HepG2 (cell line): ENCODE data around the gene LRP1-AS. TPM values are rescaled to one million over a fixed set of nuclear protein-coding genes. Genes with fewer than 3 reads are reported as not detected.

Source experiments
- ATAC-seq: fragments of 200-7000 bp; cut with Tn5 transposase; 3 replicates; pipeline ENCODE4 v1.9.1; 2020; ENCODE audit warnings: mild to moderate bottlenecking, moderate library complexity
- BruUV-seq: library from RNA; stranded (reverse); fragments of 400-500 nt; replicated peaks from 2 replicates; lab custom pipeline; 2021; lab: Mats Ljungman, UMichigan
- CTCF ChIA-PET: fragments of 300-600 bp; formaldehyde crosslinking; extraction: SDS; loops from one replicate; lab custom pipeline; 2021; ENCODE audit warnings: low total read pairs, inconsistent platforms, low intra/inter-chr PET ratio; lab: Yijun Ruan, JAX
- POLR2A ChIA-PET: fragments of 350-600 bp; sonication (Branson Sonifier 250); formaldehyde crosslinking; loops from one replicate; lab custom pipeline; 2020; ENCODE audit warnings: antibody characterized with exemption, inconsistent platforms; lab: Yijun Ruan, JAX
- DNase-seq: peaks from one replicate; pipeline ENCODE4 v3.0.0-alpha.2; 2015; ENCODE audit warnings: low spot score
- FAIRE-seq: peaks from 3 replicates; lab custom pipeline; 2011; peaks lifted over from hg19 to GRCh38; lab: Jason Lieb, UNC
- H2AFZ ChIP-seq: one replicate; pipeline ENCODE4 v1.6.1; 2011; ENCODE audit warnings: low read length, inconsistent platforms
- H3K27ac ChIP-seq: fragments of 300-600 bp; 3 replicates; pipeline ENCODE4 v1.8.0; 2011; ENCODE audit warnings: mixed run types, mild to moderate bottlenecking, mixed read lengths, low read length, inconsistent platforms; ENCODE audit not compliant: insufficient read depth; ENCODE audit errors: extremely low read length
- H3K27me3 ChIP-seq, 2 experiments: fragments of 200-600 bp in 1 of 2; 2 replicates in 1 of 2; 3 replicates in 1 of 2; pipeline versions ENCODE4 v1.6.0 to v1.8.0; 2011; ENCODE audit warnings: low read length in 2 of 2, mild to moderate bottlenecking in 2 of 2, moderate library complexity in 2 of 2, inconsistent platforms in 1 of 2; ENCODE audit not compliant: insufficient read depth in 2 of 2, control insufficient read depth in 1 of 2
- H3K36me3 ChIP-seq, 2 experiments: fragments of 200-600 bp in 1 of 2; replicated peaks in 1 of 2; 2 replicates in 1 of 2; 3 replicates in 1 of 2; pipeline versions ENCODE4 v1.5.1 to v1.8.0; 2011; ENCODE audit warnings: low read length in 2 of 2, inconsistent platforms in 1 of 2; ENCODE audit not compliant: insufficient read depth in 2 of 2, control insufficient read depth in 1 of 2
- H3K4me1 ChIP-seq: 2 replicates; pipeline ENCODE4 v1.5.1; 2012; ENCODE audit warnings: low read length, inconsistent platforms; ENCODE audit not compliant: insufficient read depth
- H3K4me2 ChIP-seq: 2 replicates; pipeline ENCODE4 v1.6.0; 2011; ENCODE audit warnings: low read depth, low read length, inconsistent platforms
- H3K4me3 ChIP-seq, 3 experiments: fragments of 200-600 bp in 1 of 3; sonication (generic), shearing (Covaris generic) in 1 of 3; replicated peaks in 1 of 3; 2 replicates each; pipeline ENCODE4 v1.5.1; 2011 to 2016; ENCODE audit warnings: low read length in 3 of 3, inconsistent platforms in 2 of 3, low read depth in 2 of 3, mild to moderate bottlenecking in 2 of 3, control low read depth in 1 of 3, mixed read lengths in 1 of 3; ENCODE audit not compliant: insufficient read depth in 1 of 3
- H3K79me2 ChIP-seq: one replicate; pipeline ENCODE4 v1.6.1; 2011; ENCODE audit warnings: low read length, inconsistent platforms; ENCODE audit not compliant: insufficient read depth
- H3K9ac ChIP-seq: 2 replicates; pipeline ENCODE4 v1.6.0; 2011; ENCODE audit warnings: mild to moderate bottlenecking, low read depth, low read length, inconsistent platforms; ENCODE audit not compliant: insufficient read depth
- H3K9me3 ChIP-seq: 2 replicates; pipeline ENCODE4 v1.5.1; 2012; ENCODE audit warnings: mild to moderate bottlenecking, low read length
- H4K20me1 ChIP-seq: 2 replicates; pipeline ENCODE4 v1.6.0; 2011; ENCODE audit warnings: inconsistent platforms, mild to moderate bottlenecking, low read length, moderate library complexity; ENCODE audit not compliant: insufficient read depth
- AHR ChIP-seq: IDR thresholded peaks from 2 replicates; pipeline ENCODE4 v1.6.1; 2018; ENCODE audit warnings: missing genetic modification reagents, missing compliant biosample characterization
- CEBPG ChIP-seq: IDR thresholded peaks from 2 replicates; pipeline ENCODE4 v1.6.1; 2016
- CENPT ChIP-seq: sonication (generic); formaldehyde crosslinking; IDR thresholded peaks from 2 replicates; pipeline ENCODE4 v1.8.0; 2022; ENCODE audit warnings: low read depth, mild to moderate bottlenecking, moderate library complexity, missing genetic modification reagents
- CREM ChIP-seq, 2 experiments: sonication (generic) in 1 of 2; formaldehyde crosslinking in 1 of 2; IDR thresholded peaks; 2 replicates each; pipeline versions ENCODE4 v1.4.0 to v1.6.1; 2016 to 2020; ENCODE audit warnings: antibody characterized with exemption in 1 of 2, mild to moderate bottlenecking in 1 of 2, missing genetic modification reagents in 1 of 2
- EHMT2 ChIP-seq: fragments of 200-600 bp; sonication (generic); IDR thresholded peaks from 2 replicates; pipeline ENCODE4 v1.7.0; 2017; ENCODE audit warnings: antibody characterized with exemption, low read depth, low read length, borderline replicate concordance
- HMGA1 ChIP-seq: sonication (generic); formaldehyde crosslinking; conservative IDR thresholded peaks from 2 replicates; pipeline ENCODE4 v1.4.0; 2020; ENCODE audit warnings: missing genetic modification reagents
- JARID2 ChIP-seq: sonication (generic); formaldehyde crosslinking; IDR thresholded peaks from 2 replicates; pipeline ENCODE4 v1.8.1; 2023; ENCODE audit warnings: missing genetic modification reagents, inconsistent platforms; ENCODE audit not compliant: insufficient replicate concordance
- MIER2 ChIP-seq: IDR thresholded peaks from 2 replicates; pipeline ENCODE4 v1.6.1; 2016; ENCODE audit warnings: missing biosample characterization, missing genetic modification reagents
- NFIC ChIP-seq: IDR thresholded peaks from 2 replicates; pipeline ENCODE4 v1.6.1; 2012; ENCODE audit warnings: mild to moderate bottlenecking, low read length, inconsistent platforms
- NR3C1 ChIP-seq: sonication (generic); formaldehyde crosslinking; IDR thresholded peaks from 2 replicates; pipeline ENCODE4 v1.4.0; 2020; ENCODE audit warnings: missing genetic modification reagents
- PHB2 ChIP-seq: fragments of 450-650 bp; IDR thresholded peaks from 2 replicates; pipeline ENCODE4 v1.6.1; 2018; ENCODE audit not compliant: partially characterized antibody
- RARG ChIP-seq: sonication (generic); formaldehyde crosslinking; IDR thresholded peaks from 2 replicates; pipeline ENCODE4 v1.4.0; 2020; ENCODE audit warnings: low read depth, mild to moderate bottlenecking, missing genetic modification reagents
- SMAD9 ChIP-seq: sonication (generic); formaldehyde crosslinking; IDR thresholded peaks from 2 replicates; pipeline ENCODE4 v1.5.1; 2020; ENCODE audit warnings: mild to moderate bottlenecking, missing genetic modification reagents
- SPEN ChIP-seq: sonication (generic); formaldehyde crosslinking; IDR thresholded peaks from 2 replicates; pipeline ENCODE4 v1.5.1; 2020; ENCODE audit warnings: low read depth, mild to moderate bottlenecking, missing genetic modification reagents
- SRSF4 ChIP-seq: fragments of 200-400 bp; formaldehyde crosslinking; IDR thresholded peaks from one replicate; pipeline ENCODE4 v1.6.1; 2018; ENCODE audit warnings: mild to moderate bottlenecking, low read depth, low read length, moderate library complexity; ENCODE audit not compliant: poor library complexity, severe bottlenecking
- ZBTB7A ChIP-seq: sonication (generic); formaldehyde crosslinking; IDR thresholded peaks from 2 replicates; pipeline ENCODE4 v1.8.0; 2022; ENCODE audit warnings: mild to moderate bottlenecking, missing genetic modification reagents
- ZBTB8A ChIP-seq: sonication (generic); formaldehyde crosslinking; IDR thresholded peaks from 2 replicates; pipeline ENCODE4 v1.4.0; 2020; ENCODE audit warnings: mild to moderate bottlenecking, low read depth, missing genetic modification reagents, borderline replicate concordance
- ZNF234 ChIP-seq: sonication (generic); formaldehyde crosslinking; conservative IDR thresholded peaks from 2 replicates; pipeline ENCODE4 v1.5.1; 2020; ENCODE audit warnings: mild to moderate bottlenecking, missing genetic modification reagents
- ZNF354B ChIP-seq: sonication (generic); formaldehyde crosslinking; IDR thresholded peaks from 2 replicates; pipeline ENCODE4 v1.8.0; 2022; ENCODE audit warnings: mild to moderate bottlenecking, missing genetic modification reagents
- ZNF382 ChIP-seq: sonication (generic); formaldehyde crosslinking; IDR thresholded peaks from 2 replicates; pipeline ENCODE4 v1.5.0; 2020; ENCODE audit warnings: missing genetic modification reagents, mild to moderate bottlenecking, borderline replicate concordance
- ZNF530 ChIP-seq: sonication (generic); formaldehyde crosslinking; IDR thresholded peaks from 2 replicates; pipeline ENCODE4 v1.5.0; 2020; ENCODE audit warnings: low read depth, mild to moderate bottlenecking, missing genetic modification reagents
- ZNF660 ChIP-seq: sonication (generic); formaldehyde crosslinking; IDR thresholded peaks from 2 replicates; pipeline ENCODE4 v1.5.1; 2020; ENCODE audit warnings: mild to moderate bottlenecking, low read depth, missing genetic modification reagents, borderline replicate concordance
- ZNF800 ChIP-seq: sonication (generic); formaldehyde crosslinking; IDR thresholded peaks from 2 replicates; pipeline ENCODE4 v1.4.0; 2020; ENCODE audit warnings: missing genetic modification reagents
- ZNF816 ChIP-seq: sonication (generic); formaldehyde crosslinking; IDR thresholded peaks from 2 replicates; pipeline ENCODE4 v1.8.0; 2022; ENCODE audit warnings: missing genetic modification reagents, mild to moderate bottlenecking, borderline replicate concordance
- ZNF839 ChIP-seq: sonication (generic); formaldehyde crosslinking; IDR thresholded peaks from 2 replicates; pipeline ENCODE4 v1.4.0; 2020; ENCODE audit warnings: missing genetic modification reagents, mild to moderate bottlenecking, borderline replicate concordance
- ZSCAN25 ChIP-seq: sonication (generic); formaldehyde crosslinking; IDR thresholded peaks from 2 replicates; pipeline ENCODE4 v1.8.0; 2022; ENCODE audit warnings: mild to moderate bottlenecking, missing genetic modification reagents
- WGBS: methylation state at CpG from one replicate; pipeline ENCODE4 v1.1.6; 2017; ENCODE audit warnings: low lambda C conversion rate; 5-methylcytosine and 5-hydroxymethylcytosine counted together
- in situ Hi-C: cut with HindIII; loops from 2 replicates; pipeline ENCODE4 v1.10.0; 2017; ENCODE audit warnings: low pct_unique_long_range_greater_than_20kb; ENCODE audit not compliant: extremely low pct_ligation_motif_present
- intact Hi-C: fragments of 100-400 bp; cut with micrococcal nuclease; formaldehyde crosslinking; loops from one replicate; pipeline ENCODE4 v1.10.0; 2022; ENCODE audit not compliant: unreplicated experiment
- polyA plus RNA-seq, 8 experiments: library from polyadenylated mRNA; depleted of rRNA in 3 of 8; stranded (reverse) in 7 of 8; unstranded in 1 of 8; fragments of >200 nt; fragmentation: Illumina TruSeq in 4 of 8; extraction: Trizol in 4 of 8; gene quantifications; 2 replicates each; pipeline versions ENCODE4 v1.2.1 to v1.2.3, GENCODE V29; 2011 to 2016; ENCODE audit warnings: low read depth in 4 of 8, missing spikeins in 1 of 8, mixed read lengths in 1 of 8; ENCODE audit not compliant: insufficient read depth in 1 of 8
- total RNA-seq, 5 experiments: library from RNA; depleted of rRNA; stranded (reverse); fragments of >200 nt; fragmentation: Illumina TruSeq; extraction: Trizol; gene quantifications; 2 replicates each; pipeline ENCODE4 v1.2.3, GENCODE V29; 2016; ENCODE audit warnings: low read depth in 1 of 5

LRP1-AS gene
- total and polyA plus RNA-seq, 2 of the 13 experiments (the other 11 are each of a cell fraction or from before 2014, with no cell fraction given) = 0.20 TPM; not detected in 1

GRCh38 chr12:57173089-57173488, 25.7 kb upstream of the LRP1-AS start:
- ATAC-seq (peak; percentile 86), DNase-seq (peak; percentile 51), FAIRE-seq (peak; percentile 21)
- H2AFZ ChIP-seq = no peak overlapping the region
- H3K27ac ChIP-seq = no peak overlapping the region
- H3K36me3 ChIP-seq = peaks cover 47 to 87% of the 10 kb centered on the region in 2 experiments
- no peaks in the 10 kb centered on the region for H3K27me3 ChIP-seq
- in situ Hi-C loops = no loop called here
- ChIA-PET CTCF (interaction anchor here (2.9 to 3.7 kb wide), 2 partner anchors 46 to 49 kb away, joined by 22 to 47 read pairs; no protein-coding TSS in a partner anchor), POLR2A (interaction anchor here (1.3 to 7.8 kb wide), 4 partner anchors 11 to 61 kb away, joined by 3 to 103 read pairs (median 20); partner anchors contain the start of genes LRP1 and LRP1-AS)
- no peaks in the 10 kb centered on the region for H3K9me3 ChIP-seq
- intact Hi-C loops = loop anchor here (1.0 kb wide), 1 partner anchor 46 kb away; no protein-coding TSS in a partner anchor
- no peak overlapping the region for H3K9ac ChIP-seq
- H4K20me1 ChIP-seq = no peaks in the 10 kb centered on the region; the same call in 1 of the 2 replicates
- BruUV-seq = no TSS peak
- H3K4me3 ChIP-seq = no peak overlapping the region
- H3K4me1 ChIP-seq = 0 out of 2 replicates have a peak, but pooled peaks cover 5% of the 10 kb centered on the region
- H3K79me2 ChIP-seq = no peaks in the 10 kb centered on the region
- H3K4me2 ChIP-seq = no peak overlapping the region
- 83% methylated on average over 6 of the region's 11 CpGs for WGBS
- TF ChIP-seq MIER2 (no peak), SPEN (CRISPR knock-in tag) (0 out of 2 replicates have a peak, but pooled peaks have one; percentile 43), NR3C1 (no peak), NFIC (no peak), CREM (IDR thresholded peaks at IDR 0.05) (no peak), CREM (CRISPR knock-in tag; IDR thresholded peaks at IDR 0.05) (no peak), ZNF816 (CRISPR knock-in tag) (no peak), CENPT (CRISPR knock-in tag) (no peak), CEBPG (CRISPR knock-in tag) (0 out of 2 replicates have a peak, but pooled peaks have one; percentile 4), ZNF660 (CRISPR knock-in tag) (no peak), AHR (no peak), SMAD9 (CRISPR knock-in tag) (no peak), ZBTB8A (CRISPR knock-in tag) (no peak), ZSCAN25 (CRISPR knock-in tag) (0 out of 2 replicates have a peak, but pooled peaks have one; percentile 44), ZBTB7A (no peak), EHMT2 (no peak), ZNF530 (no peak), ZNF839 (no peak), ZNF800 (no peak), ZNF354B (CRISPR knock-in tag) (no peak), ZNF382 (CRISPR knock-in tag) (no peak), RARG (CRISPR knock-in tag) (no peak), JARID2 (CRISPR knock-in tag) (no peak), PHB2 (no peak), ZNF234 (no peak), HMGA1 (CRISPR knock-in tag) (no peak), SRSF4 (no peak)
